GM10266 (cell line): ENCODE results near the gene JPH3.

Source experiments
- DNase-seq: peaks from one replicate; pipeline ENCODE4 v3.0.0; 2012; ENCODE audit errors: extremely low spot score
- CTCF ChIP-seq: IDR thresholded peaks from 2 replicates; pipeline ENCODE4 v1.5.1; 2012; ENCODE audit warnings: mild to moderate bottlenecking, low read depth; ENCODE audit not compliant: control insufficient read depth, insufficient read depth; ENCODE audit errors: missing control alignments

JPH3 gene

GRCh38 chr16:87564524-87564778 lies 37.9 kb upstream of the JPH3 start:
- no peak for TF ChIP-seq CTCF
- DNase-seq: no peak

GRCh38 chr16:87569601-87570571 lies 32.4 kb upstream of the JPH3 start:
- TF ChIP-seq CTCF: no peak
- no peak for DNase-seq

DNA sequence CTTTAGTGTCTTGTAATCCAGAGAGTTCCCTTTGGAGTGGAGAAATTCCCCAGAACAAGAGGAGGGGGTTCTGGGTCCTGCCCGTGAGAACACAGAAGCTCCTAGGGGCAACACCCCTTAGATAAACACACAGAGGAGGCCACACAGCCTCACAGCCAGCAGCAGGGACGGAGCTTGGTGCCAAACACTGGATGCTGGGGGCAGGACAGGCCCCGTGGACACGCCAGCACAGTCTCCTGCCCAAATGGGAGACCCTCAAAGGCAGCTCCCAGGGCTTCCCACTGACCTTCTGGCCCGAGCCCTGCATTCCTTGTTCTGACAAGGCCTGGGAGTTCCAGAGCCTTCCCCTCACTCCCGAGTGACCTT lies 31.8 kb upstream of the JPH3 start:
- TF ChIP-seq CTCF: no peak
- no peak for DNase-seq

DNA sequence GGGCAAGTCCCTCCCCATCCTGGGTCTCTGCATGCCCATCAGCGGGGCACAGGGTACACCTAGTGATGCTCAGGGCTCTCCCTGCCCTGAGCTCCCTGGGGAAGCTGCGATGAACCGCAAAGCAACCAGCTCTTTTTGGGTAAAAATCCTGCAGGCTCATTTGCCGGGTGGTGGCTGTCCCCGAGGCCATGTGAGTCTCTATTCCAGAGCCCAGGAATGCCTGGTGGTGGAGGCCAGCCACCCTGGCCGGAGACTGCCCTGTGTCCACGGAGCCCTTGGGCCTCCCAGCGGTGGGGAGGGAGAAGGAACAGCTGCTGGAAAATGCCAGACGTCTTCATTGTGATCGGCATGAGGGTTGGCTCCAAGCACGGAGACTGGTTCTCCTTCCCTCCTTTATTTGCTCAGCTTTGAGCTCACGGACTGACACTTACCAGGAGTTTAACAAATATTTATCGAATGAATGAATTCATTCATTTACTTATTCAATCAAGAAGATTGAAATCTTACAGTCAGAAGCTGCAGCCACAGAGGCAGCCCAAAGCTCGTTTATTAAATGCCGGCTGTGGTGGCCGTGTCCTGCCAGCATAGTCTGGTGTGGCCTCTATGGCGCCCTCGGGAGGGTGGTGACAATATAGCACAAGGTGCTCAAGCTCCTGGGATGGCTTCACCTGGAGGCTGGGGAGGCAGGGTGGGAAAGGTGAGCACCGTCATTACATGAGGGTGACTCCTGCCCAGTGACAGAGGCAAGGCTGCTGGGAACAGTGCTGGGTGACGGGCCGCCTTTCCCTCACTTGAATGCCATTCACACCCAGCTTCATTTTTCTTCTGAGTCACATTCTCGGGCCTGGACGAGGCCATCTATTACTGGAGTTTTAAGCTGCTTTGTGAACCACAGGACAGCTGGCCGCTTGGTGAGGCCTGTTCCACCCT lies 31.1 kb upstream of the JPH3 start:
- DNase-seq: no peak
- peak; percentile 11 for TF ChIP-seq CTCF

DNA sequence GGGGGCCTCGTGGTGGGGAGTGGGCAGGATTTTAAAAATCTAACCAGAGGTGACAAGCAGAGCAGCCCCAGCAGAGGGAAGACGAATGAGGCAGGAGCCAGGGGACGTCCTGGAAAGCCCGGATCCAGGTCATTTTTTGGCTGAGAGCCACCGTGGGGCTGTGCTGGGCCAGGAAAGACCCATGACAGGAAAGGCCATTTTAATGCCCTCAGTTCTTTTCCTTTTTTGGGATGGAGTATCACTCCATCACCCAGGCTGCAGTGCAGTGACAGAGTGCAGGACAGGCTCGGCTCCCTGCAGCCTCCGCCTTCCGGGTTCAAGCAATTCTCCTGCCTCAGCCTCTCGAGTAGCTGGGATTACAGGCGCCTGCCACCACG lies 30.5 kb upstream of the JPH3 start:
- DNase-seq: no peak
- no peak for TF ChIP-seq CTCF

DNA sequence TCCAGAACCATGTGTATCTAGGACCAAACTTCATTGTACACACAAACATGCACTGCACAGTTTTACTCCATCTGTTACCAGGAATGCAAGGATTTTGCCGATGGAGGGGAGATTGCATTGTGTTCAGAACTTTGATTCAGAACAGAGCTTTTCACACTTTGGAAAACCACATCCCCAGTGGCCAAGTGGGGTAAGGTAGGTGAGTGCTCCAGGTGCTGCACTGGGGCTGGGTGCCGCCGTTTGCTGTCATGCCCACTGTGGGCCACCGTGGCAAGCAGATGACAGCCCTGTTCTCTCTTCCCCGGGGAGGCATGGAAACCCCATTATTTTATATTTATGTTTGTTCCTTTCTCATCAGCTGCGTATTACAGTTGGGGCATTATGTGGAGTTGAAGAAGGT lies 29.3 kb upstream of the JPH3 start:
- TF ChIP-seq CTCF: no peak
- no peak for DNase-seq
